H9 (cell line): ENCODE data around the gene CDK17. TPM values are rescaled to one million over a fixed set of nuclear protein-coding genes. Genes with fewer than 3 reads are reported as not detected.

Source experiments
- DNase-seq: peaks from one replicate; pipeline ENCODE4 v3.0.0-alpha.2; 2017
- H2AFZ ChIP-seq: one replicate; pipeline ENCODE4 v1.6.1; 2013; ENCODE audit warnings: mild to moderate bottlenecking, low read length, control low read depth, moderate library complexity
- H2AK5ac ChIP-seq: 2 replicates; pipeline ENCODE4 v1.6.1; 2013; ENCODE audit warnings: low read length, control low read depth, mixed read lengths; ENCODE audit not compliant: insufficient read length
- H2BK120ac ChIP-seq: one replicate; pipeline ENCODE4 v1.6.1; 2013; ENCODE audit warnings: low read depth, mild to moderate bottlenecking, low read length, control low read depth, inconsistent platforms; ENCODE audit not compliant: poor library complexity, severe bottlenecking
- H2BK12ac ChIP-seq: 2 replicates; pipeline ENCODE4 v1.6.1; 2013; ENCODE audit warnings: low read length, control low read depth, mixed read lengths, low read depth; ENCODE audit not compliant: insufficient read length
- H2BK15ac ChIP-seq: 2 replicates; pipeline ENCODE4 v1.6.1; 2013; ENCODE audit warnings: low read depth, low read length, control low read depth
- H2BK20ac ChIP-seq: one replicate; pipeline ENCODE4 v1.6.1; 2013; ENCODE audit warnings: low read depth, mild to moderate bottlenecking, low read length, control low read depth, inconsistent platforms; ENCODE audit not compliant: poor library complexity, severe bottlenecking
- H2BK5ac ChIP-seq: 2 replicates; pipeline ENCODE4 v1.6.1; 2013; ENCODE audit warnings: low read length, control low read depth, mixed read lengths; ENCODE audit not compliant: insufficient read length
- H3K14ac ChIP-seq: 2 replicates; pipeline ENCODE4 v1.6.1; 2013; ENCODE audit warnings: low read length, control low read depth; ENCODE audit not compliant: insufficient read depth
- H3K18ac ChIP-seq: 2 replicates; pipeline ENCODE4 v1.6.1; 2013; ENCODE audit warnings: low read depth, mild to moderate bottlenecking, mixed read lengths, low read length, control low read depth; ENCODE audit not compliant: insufficient read length
- H3K23ac ChIP-seq: 2 replicates; pipeline ENCODE4 v1.6.1; 2013; ENCODE audit warnings: low read length, control low read depth, mixed read lengths, low read depth; ENCODE audit not compliant: insufficient read length
- H3K23me2 ChIP-seq: 2 replicates; pipeline ENCODE4 v1.6.1; 2013; ENCODE audit warnings: low read depth, mild to moderate bottlenecking, mixed read lengths, low read length, control low read depth; ENCODE audit not compliant: insufficient read length, poor library complexity, severe bottlenecking
- H3K27ac ChIP-seq: 2 replicates; pipeline ENCODE4 v1.5.1; 2013; ENCODE audit warnings: low read length, control low read depth, mixed read lengths, low read depth; ENCODE audit not compliant: insufficient read length
- H3K27me3 ChIP-seq: 2 replicates; pipeline ENCODE4 v1.6.1; 2013; ENCODE audit warnings: low read length, control low read depth, inconsistent platforms; ENCODE audit not compliant: insufficient read depth
- H3K4ac ChIP-seq: 2 replicates; pipeline ENCODE4 v1.6.1; 2013; ENCODE audit warnings: low read depth, mild to moderate bottlenecking, control low read depth, inconsistent platforms, low read length, moderate library complexity
- H3K4me1 ChIP-seq: 2 replicates; pipeline ENCODE4 v1.6.1; 2013; ENCODE audit warnings: low read length, control low read depth, inconsistent platforms; ENCODE audit not compliant: insufficient read depth
- H3K4me2 ChIP-seq: 2 replicates; pipeline ENCODE4 v1.6.1; 2013; ENCODE audit warnings: low read length, control low read depth, mixed read lengths; ENCODE audit not compliant: insufficient read length, insufficient read depth
- H3K56ac ChIP-seq: 2 replicates; pipeline ENCODE4 v1.6.1; 2013; ENCODE audit warnings: low read depth, mild to moderate bottlenecking, mixed read lengths, low read length, control low read depth; ENCODE audit not compliant: insufficient read length
- H3K79me1 ChIP-seq: 2 replicates; pipeline ENCODE4 v1.6.1; 2013; ENCODE audit warnings: low read depth, mild to moderate bottlenecking, moderate library complexity, low read length, control low read depth, inconsistent platforms; ENCODE audit not compliant: insufficient read depth, poor library complexity, severe bottlenecking
- H3K79me2 ChIP-seq: 2 replicates; pipeline ENCODE4 v1.6.1; 2013; ENCODE audit warnings: low read length, control low read depth, inconsistent platforms; ENCODE audit not compliant: insufficient read depth
- H3K9ac ChIP-seq: 2 replicates; pipeline ENCODE4 v1.6.1; 2013; ENCODE audit warnings: low read length, control low read depth, mixed read lengths; ENCODE audit not compliant: insufficient read length; ENCODE audit errors: extremely low read depth
- H3K9me3 ChIP-seq: one replicate; pipeline ENCODE4 v1.6.1; 2013; ENCODE audit warnings: low read depth, low read length, inconsistent platforms; ENCODE audit not compliant: control insufficient read depth
- H3T11ph ChIP-seq: one replicate; pipeline ENCODE4 v1.6.1; 2013; ENCODE audit warnings: mild to moderate bottlenecking, low read length, control low read depth, inconsistent platforms
- H4K20me1 ChIP-seq: one replicate; pipeline ENCODE4 v1.6.1; 2013; ENCODE audit not compliant: control insufficient read depth, insufficient read length, insufficient read depth
- H4K5ac ChIP-seq: 2 replicates; pipeline ENCODE4 v1.6.1; 2013; ENCODE audit warnings: low read depth, mild to moderate bottlenecking, mixed read lengths, low read length, control low read depth; ENCODE audit not compliant: insufficient read length
- H4K8ac ChIP-seq: replicated peaks from 2 replicates; pipeline ENCODE4 v1.6.1; 2013; ENCODE audit warnings: low read length, control low read depth, mixed read lengths, low read depth; ENCODE audit not compliant: insufficient read length
- H4K91ac ChIP-seq: 2 replicates; pipeline ENCODE4 v1.6.1; 2013; ENCODE audit warnings: low read depth, mild to moderate bottlenecking, moderate library complexity, mixed read lengths, low read length, control low read depth; ENCODE audit not compliant: insufficient read length
- H3K27ac Mint-ChIP-seq, 3 experiments: 2 replicates in 2 of 3; 3 replicates in 1 of 3; pipeline ENCODE4 v1.8.0; 2020 to 2021; ENCODE audit warnings: mixed read lengths in 3 of 3, mild to moderate bottlenecking in 1 of 3, moderate library complexity in 1 of 3
- H3K27me3 Mint-ChIP-seq: 2 replicates; pipeline ENCODE4 v1.8.0; 2021; ENCODE audit warnings: low read depth, mild to moderate bottlenecking, moderate library complexity, mixed read lengths
- H3K36me3 Mint-ChIP-seq, 3 experiments: 2 replicates in 2 of 3; 3 replicates in 1 of 3; pipeline ENCODE4 v1.8.0; 2020 to 2021; ENCODE audit warnings: low read depth in 3 of 3, mixed read lengths in 3 of 3; ENCODE audit not compliant: insufficient read depth in 1 of 3
- H3K4me1 Mint-ChIP-seq, 2 experiments: 2 replicates each; pipeline ENCODE4 v1.8.0; 2020; ENCODE audit warnings: mixed read lengths in 2 of 2
- H3K4me3 Mint-ChIP-seq, 2 experiments: 2 replicates in 1 of 2; 3 replicates in 1 of 2; pipeline ENCODE4 v1.8.0; 2020 to 2021; ENCODE audit warnings: mild to moderate bottlenecking in 2 of 2, mixed read lengths in 2 of 2, moderate library complexity in 1 of 2
- H3K9me3 Mint-ChIP-seq, 2 experiments: 2 replicates in 1 of 2; 3 replicates in 1 of 2; pipeline ENCODE4 v1.8.0; 2020; ENCODE audit warnings: mild to moderate bottlenecking in 2 of 2, mixed read lengths in 2 of 2, moderate library complexity in 1 of 2
- CTCF ChIP-seq: fragments of 200-600 bp; sonication (generic); conservative IDR thresholded peaks from 3 replicates; pipeline ENCODE4 v1.8.0; 2021; ENCODE audit warnings: antibody characterized with exemption, mild to moderate bottlenecking
- WGBS: extraction: QIAGEN DNeasy Blood & Tissue Kit; methylation state at CpG from one replicate; pipeline ENCODE4 v1.1.7; 2013; ENCODE audit warnings: missing lambda C conversion rate, low lambda C conversion rate, mixed read lengths; ENCODE audit not compliant: insufficient read length; ENCODE audit errors: extremely low coverage; 5-methylcytosine and 5-hydroxymethylcytosine counted together
- total RNA-seq: library from RNA; stranded (reverse); gene quantifications from 2 replicates; pipeline ENCODE4 v1.2.1, GENCODE V29; 2021

The CDK17 gene
- total RNA-seq, 1 experiment from 2014 or later: 28.8 TPM

GRCh38 chr12:96234591-96235483, 165.4 kb downstream of the CDK17 start:
- no peak overlapping the region for H2BK120ac ChIP-seq
- H3K4me1 ChIP-seq: no peaks in the 10 kb centered on the region
- Mint-ChIP-seq H3K36me3 (no peaks in the 10 kb centered on the region), H3K4me1 (peaks cover 5 to 7% of the 10 kb centered on the region in 2 experiments), H3K9me3 (no peaks in the 10 kb centered on the region), H3K27me3 (no peaks in the 10 kb centered on the region), H3K27ac (no peak overlapping the region; a peak in 1 of 7 replicates), H3K4me3 (no peak overlapping the region)
- H3K79me2 ChIP-seq: no peaks in the 10 kb centered on the region
- no peak overlapping the region for H3K9ac ChIP-seq
- no peak overlapping the region for H2BK12ac ChIP-seq
- no peak overlapping the region for H2AK5ac ChIP-seq
- no peak overlapping the region for H2AFZ ChIP-seq
- no peaks in the 10 kb centered on the region for H3K27me3 ChIP-seq
- no peak overlapping the region for H3K4me2 ChIP-seq
- H3K27ac ChIP-seq: no peak overlapping the region
- H3K4ac ChIP-seq: no peak overlapping the region
- no peak overlapping the region for H2BK15ac ChIP-seq
- no peaks in the 10 kb centered on the region for H3K79me1 ChIP-seq
- TF ChIP-seq CTCF: no peak
- no peak overlapping the region for H3K18ac ChIP-seq
- peaks cover 3% of the 10 kb centered on the region for H3K23me2 ChIP-seq
- H3K56ac ChIP-seq: no peak overlapping the region
- no peak overlapping the region for H2BK5ac ChIP-seq
- H2BK20ac ChIP-seq: no peak overlapping the region
- H4K8ac ChIP-seq: no peak overlapping the region
- no peak overlapping the region for H3T11ph ChIP-seq
- no peak for DNase-seq
- WGBS: no CpG with 5 or more reads among the region's 22 CpGs
- H3K9me3 ChIP-seq: no peaks in the 10 kb centered on the region
- no peaks in the 10 kb centered on the region for H4K20me1 ChIP-seq
- no peak overlapping the region for H3K23ac ChIP-seq
- H4K5ac ChIP-seq: no peak overlapping the region
- H3K14ac ChIP-seq: no peak overlapping the region
- H4K91ac ChIP-seq: no peak overlapping the region
